ENCODE data around the gene HK2.

HK2 gene

GRCh38 chr2:74862020-74862964 is 28.4 kb downstream of the HK2 start:
- H3K27ac ChIP-seq (replicated peaks; ENCODE audit: low read length) = no peak overlapping the region
- H2BK120ac ChIP-seq (ENCODE audit: low read depth, low read length) = no peak overlapping the region
- H2AFZ ChIP-seq (ENCODE audit: low read length) = no peak overlapping the region
- H3K4me3 ChIP-seq (ENCODE audit: low read length in 2 of 2) = no peak overlapping the region
- no peak overlapping the region for H4K91ac ChIP-seq (ENCODE audit: low read depth, low read length, poor library complexity)
- H2BK12ac ChIP-seq (ENCODE audit: low read length) = no peak overlapping the region
- H3K9ac ChIP-seq (ENCODE audit: low read depth, low read length, poor library complexity) = no peak overlapping the region
- H3K4me1 ChIP-seq (ENCODE audit: control insufficient read depth in 2 of 2, insufficient read depth in 1 of 2, low read depth in 1 of 2, low read length in 2 of 2) = peaks cover 3 to 16% of the 10 kb centered on the region in 2 donors
- peaks cover 0 to 11% of the 10 kb centered on the region in 2 donors for H3K36me3 ChIP-seq (replicated peaks in 1 of 2; ENCODE audit: control insufficient read depth in 2 of 2, insufficient read depth in 2 of 2, low read length in 2 of 2)
- H2BK5ac ChIP-seq (ENCODE audit: low read length) = no peak overlapping the region
- no CpG with 5 or more reads among the region's 17 CpGs for WGBS, 2 donors (ENCODE audit: extremely low coverage in 2 of 2, insufficient read length in 2 of 2, insufficient replicate concordance in 1 of 2)
- H3K23ac ChIP-seq (ENCODE audit: low read depth, low read length, poor library complexity) = no peak overlapping the region
- H4K8ac ChIP-seq (ENCODE audit: low read depth, low read length) = no peak overlapping the region
- H3K14ac ChIP-seq (ENCODE audit: low read length) = no peak overlapping the region
- peaks cover 5% of the 10 kb centered on the region for H3K79me1 ChIP-seq (ENCODE audit: low read depth, low read length)
- H3K4ac ChIP-seq (ENCODE audit: low read length) = no peak overlapping the region
- no peak overlapping the region for H2AK5ac ChIP-seq (ENCODE audit: low read depth, low read length)
- DNase-seq (ENCODE audit: low spot score) = no peak
- no peak overlapping the region for H2BK15ac ChIP-seq (ENCODE audit: low read length)
- H3K27me3 ChIP-seq (ENCODE audit: control insufficient read depth in 3 of 3, insufficient read depth in 3 of 3, low read depth in 1 of 3, low read length in 3 of 3) = no peaks in the 10 kb centered on the region
- H3K9me3 ChIP-seq (replicated peaks in 1 of 2; ENCODE audit: control insufficient read depth in 2 of 2, insufficient read depth in 1 of 2, low read depth in 1 of 2, low read length in 2 of 2) = no peaks in the 10 kb centered on the region
- no peak overlapping the region for H3K4me2 ChIP-seq (ENCODE audit: insufficient read depth, low read length, poor library complexity, severe bottlenecking)
- H3K18ac ChIP-seq (ENCODE audit: low read length) = no peak overlapping the region

- H3K27ac ChIP-seq (replicated peaks; ENCODE audit: low read length) = no peak overlapping the region
- no peak overlapping the region for H3K18ac ChIP-seq (ENCODE audit: low read length)
- H2BK5ac ChIP-seq (ENCODE audit: low read length) = no peak overlapping the region
- no peak overlapping the region for H4K8ac ChIP-seq (ENCODE audit: low read depth, low read length)
- no peak overlapping the region for H2AFZ ChIP-seq (ENCODE audit: low read length)
- H3K4me2 ChIP-seq (ENCODE audit: insufficient read depth, low read length, poor library complexity, severe bottlenecking) = no peak overlapping the region
- no peak overlapping the region for H3K4ac ChIP-seq (ENCODE audit: low read length)
- H3K9me3 ChIP-seq (replicated peaks in 1 of 2; ENCODE audit: control insufficient read depth in 2 of 2, insufficient read depth in 1 of 2, low read depth in 1 of 2, low read length in 2 of 2) = no peaks in the 10 kb centered on the region
- no peak overlapping the region for H2BK120ac ChIP-seq (ENCODE audit: low read depth, low read length)
- H3K4me1 ChIP-seq (ENCODE audit: control insufficient read depth in 2 of 2, insufficient read depth in 1 of 2, low read depth in 1 of 2, low read length in 2 of 2) = peaks cover 9 to 25% of the 10 kb centered on the region in 2 donors
- H2BK15ac ChIP-seq (ENCODE audit: low read length) = no peak overlapping the region
- no peak overlapping the region for H2AK5ac ChIP-seq (ENCODE audit: low read depth, low read length)
- peaks cover 5% of the 10 kb centered on the region for H3K79me1 ChIP-seq (ENCODE audit: low read depth, low read length)
- no peak for DNase-seq (ENCODE audit: low spot score)
- H3K4me3 ChIP-seq (ENCODE audit: low read length in 2 of 2) = no peak overlapping the region
- H3K14ac ChIP-seq (ENCODE audit: low read length) = no peak overlapping the region
- no peak overlapping the region for H2BK12ac ChIP-seq (ENCODE audit: low read length)
- no peak overlapping the region for H4K91ac ChIP-seq (ENCODE audit: low read depth, low read length, poor library complexity)
- H3K36me3 ChIP-seq (replicated peaks in 1 of 2; ENCODE audit: control insufficient read depth in 2 of 2, insufficient read depth in 2 of 2, low read length in 2 of 2) = peaks cover 1 to 25% of the 10 kb centered on the region in 2 donors
- no CpG with 5 or more reads among the region's 3 CpGs for WGBS, 2 donors (ENCODE audit: extremely low coverage in 2 of 2, insufficient read length in 2 of 2, insufficient replicate concordance in 1 of 2)
- no peak overlapping the region for H3K23ac ChIP-seq (ENCODE audit: low read depth, low read length, poor library complexity)
- H3K9ac ChIP-seq (ENCODE audit: low read depth, low read length, poor library complexity) = peak overlapping the region; percentile 44
- no peaks in the 10 kb centered on the region for H3K27me3 ChIP-seq (ENCODE audit: control insufficient read depth in 3 of 3, insufficient read depth in 3 of 3, low read depth in 1 of 3, low read length in 3 of 3)
Measured at GRCh38 chr2:74863802-74864248, 29.9 kb downstream of the HK2 start.

GRCh38 chr2:74864728-74865722 is 31.1 kb downstream of the HK2 start:
- H3K4me2 ChIP-seq (ENCODE audit: insufficient read depth, low read length, poor library complexity, severe bottlenecking) = no peak overlapping the region
- no peak for DNase-seq (ENCODE audit: low spot score)

More at GRCh38 chr2:74864728-74865722, 31.1 kb downstream of the HK2 start:
- H3K14ac ChIP-seq (ENCODE audit: low read length) = no peak overlapping the region
- peak overlapping the region; percentile 52 for H3K23ac ChIP-seq (ENCODE audit: low read depth, low read length, poor library complexity)
- H2AFZ ChIP-seq (ENCODE audit: low read length) = no peak overlapping the region
- H3K4ac ChIP-seq (ENCODE audit: low read length) = no peak overlapping the region
- no peak overlapping the region for H2BK12ac ChIP-seq (ENCODE audit: low read length)
- H3K27ac ChIP-seq (replicated peaks; ENCODE audit: low read length) = no peak overlapping the region
- H3K9ac ChIP-seq (ENCODE audit: low read depth, low read length, poor library complexity) = no peak overlapping the region
- peaks cover 5% of the 10 kb centered on the region for H3K79me1 ChIP-seq (ENCODE audit: low read depth, low read length)
- peak overlapping the region; percentile 29 for H4K8ac ChIP-seq (ENCODE audit: low read depth, low read length)
- no peak overlapping the region for H2BK15ac ChIP-seq (ENCODE audit: low read length)
- no peaks in the 10 kb centered on the region for H3K9me3 ChIP-seq (replicated peaks in 1 of 2; ENCODE audit: control insufficient read depth in 2 of 2, insufficient read depth in 1 of 2, low read depth in 1 of 2, low read length in 2 of 2)
- H3K36me3 ChIP-seq (replicated peaks in 1 of 2; ENCODE audit: control insufficient read depth in 2 of 2, insufficient read depth in 2 of 2, low read length in 2 of 2) = peaks cover 1 to 33% of the 10 kb centered on the region in 2 donors
- no peaks in the 10 kb centered on the region for H3K27me3 ChIP-seq (ENCODE audit: control insufficient read depth in 3 of 3, insufficient read depth in 3 of 3, low read depth in 1 of 3, low read length in 3 of 3)
- H4K91ac ChIP-seq (ENCODE audit: low read depth, low read length, poor library complexity) = no peak overlapping the region
- no CpG with 5 or more reads among the region's 20 CpGs for WGBS, 2 donors (ENCODE audit: extremely low coverage in 2 of 2, insufficient read length in 2 of 2, insufficient replicate concordance in 1 of 2)
- no peak overlapping the region for H3K18ac ChIP-seq (ENCODE audit: low read length)
- H2BK5ac ChIP-seq (ENCODE audit: low read length) = no peak overlapping the region
- H2AK5ac ChIP-seq (ENCODE audit: low read depth, low read length) = no peak overlapping the region
- peaks cover 9 to 25% of the 10 kb centered on the region in 2 donors for H3K4me1 ChIP-seq (ENCODE audit: control insufficient read depth in 2 of 2, insufficient read depth in 1 of 2, low read depth in 1 of 2, low read length in 2 of 2)
- no peak overlapping the region for H3K4me3 ChIP-seq (ENCODE audit: low read length in 2 of 2)
- H2BK120ac ChIP-seq (ENCODE audit: low read depth, low read length) = no peak overlapping the region
